Neural progenitor cell (in vitro differentiated cells): Measurements from ENCODE around the gene CCDC134.
A peak's percentile ranks its signal among the peaks of the same experiment; 100 is the strongest.

Source experiments
- EZH2 ChIP-seq: fragments of 200-600 bp; sonication (generic); IDR thresholded peaks from 2 replicates; pipeline ENCODE4 v1.6.1; 2017; ENCODE audit warnings: antibody characterized with exemption, mild to moderate bottlenecking, moderate library complexity
- EZH2phosphoT487 ChIP-seq: fragments of 200-600 bp; sonication (generic); IDR thresholded peaks from 2 replicates; pipeline ENCODE4 v1.6.1; 2017; ENCODE audit warnings: antibody characterized with exemption
- TF ChIP-seq, protein P1 (sequence below): fragments of 200-600 bp; sonication (generic); IDR thresholded peaks from 2 replicates; pipeline ENCODE4 v1.5.1; 2017; ENCODE audit warnings: antibody characterized with exemption, mild to moderate bottlenecking

GRCh38 chr22:41762980-41763779 lies 37.3 kb upstream of the CCDC134 start:
- TF ChIP-seq, protein P1, sequence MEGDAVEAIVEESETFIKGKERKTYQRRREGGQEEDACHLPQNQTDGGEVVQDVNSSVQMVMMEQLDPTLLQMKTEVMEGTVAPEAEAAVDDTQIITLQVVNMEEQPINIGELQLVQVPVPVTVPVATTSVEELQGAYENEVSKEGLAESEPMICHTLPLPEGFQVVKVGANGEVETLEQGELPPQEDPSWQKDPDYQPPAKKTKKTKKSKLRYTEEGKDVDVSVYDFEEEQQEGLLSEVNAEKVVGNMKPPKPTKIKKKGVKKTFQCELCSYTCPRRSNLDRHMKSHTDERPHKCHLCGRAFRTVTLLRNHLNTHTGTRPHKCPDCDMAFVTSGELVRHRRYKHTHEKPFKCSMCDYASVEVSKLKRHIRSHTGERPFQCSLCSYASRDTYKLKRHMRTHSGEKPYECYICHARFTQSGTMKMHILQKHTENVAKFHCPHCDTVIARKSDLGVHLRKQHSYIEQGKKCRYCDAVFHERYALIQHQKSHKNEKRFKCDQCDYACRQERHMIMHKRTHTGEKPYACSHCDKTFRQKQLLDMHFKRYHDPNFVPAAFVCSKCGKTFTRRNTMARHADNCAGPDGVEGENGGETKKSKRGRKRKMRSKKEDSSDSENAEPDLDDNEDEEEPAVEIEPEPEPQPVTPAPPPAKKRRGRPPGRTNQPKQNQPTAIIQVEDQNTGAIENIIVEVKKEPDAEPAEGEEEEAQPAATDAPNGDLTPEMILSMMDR: peak; percentile 90
- no peak for TF ChIP-seq EZH2
- TF ChIP-seq EZH2phosphoT487: no peak
